GM19043 (cell line): ENCODE results near the gene PEDS1.
"Not testable (repeated sequence)": the region's sequence is repeated elsewhere in the genome, so short reads cannot be mapped to it uniquely, and the experiment has no call there.

ENCODE experiments used
- ATAC-seq: cut with Tn5 transposase; IDR thresholded peaks from one replicate; pipeline ENCODE4 v1.9.1; 2021; ENCODE audit warnings: low read depth; ENCODE audit not compliant: unreplicated experiment

Gene PEDS1

GRCh38 chr20:50115041-50115512 is 38.4 kb downstream of the PEDS1 start:
- no peak for ATAC-seq

DNA sequence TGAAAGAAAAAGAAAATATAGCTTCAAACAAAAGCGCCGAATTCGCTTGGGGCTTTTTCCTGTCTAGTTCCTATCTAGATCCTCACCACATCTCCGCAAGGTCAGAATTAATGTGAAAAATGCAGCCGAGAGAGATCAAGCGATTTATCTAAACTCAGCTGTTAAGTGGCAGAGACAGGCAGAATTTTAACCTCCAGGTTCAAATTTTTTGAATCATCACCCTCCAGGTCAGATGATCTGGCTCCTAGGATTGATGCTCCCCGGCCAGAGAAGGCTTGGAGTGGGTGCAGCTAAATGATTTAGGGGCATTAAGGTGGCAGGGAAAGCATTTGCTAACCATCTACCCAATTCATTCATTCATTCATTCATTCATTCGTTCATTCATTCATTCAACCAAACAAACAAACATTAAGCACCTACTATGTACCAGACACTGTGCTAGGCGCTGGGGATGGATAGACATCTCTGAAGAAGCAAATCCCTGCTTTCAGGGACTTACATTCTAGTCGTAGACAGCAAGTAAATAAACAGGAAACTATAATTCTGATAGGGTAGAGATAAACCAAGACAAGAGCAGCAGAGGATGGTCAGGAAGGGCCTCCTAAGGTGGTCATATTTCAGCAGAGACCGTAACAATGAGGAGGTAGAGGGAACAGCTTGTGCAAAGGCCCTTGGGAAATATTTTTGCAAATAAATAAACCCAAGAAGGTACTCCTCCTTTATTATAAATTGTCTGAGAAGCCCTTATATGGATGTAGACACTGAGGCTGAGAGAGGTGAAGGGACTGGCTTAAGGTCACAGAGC is 39.9 kb downstream of the PEDS1 start:
- no peak for ATAC-seq

DNA sequence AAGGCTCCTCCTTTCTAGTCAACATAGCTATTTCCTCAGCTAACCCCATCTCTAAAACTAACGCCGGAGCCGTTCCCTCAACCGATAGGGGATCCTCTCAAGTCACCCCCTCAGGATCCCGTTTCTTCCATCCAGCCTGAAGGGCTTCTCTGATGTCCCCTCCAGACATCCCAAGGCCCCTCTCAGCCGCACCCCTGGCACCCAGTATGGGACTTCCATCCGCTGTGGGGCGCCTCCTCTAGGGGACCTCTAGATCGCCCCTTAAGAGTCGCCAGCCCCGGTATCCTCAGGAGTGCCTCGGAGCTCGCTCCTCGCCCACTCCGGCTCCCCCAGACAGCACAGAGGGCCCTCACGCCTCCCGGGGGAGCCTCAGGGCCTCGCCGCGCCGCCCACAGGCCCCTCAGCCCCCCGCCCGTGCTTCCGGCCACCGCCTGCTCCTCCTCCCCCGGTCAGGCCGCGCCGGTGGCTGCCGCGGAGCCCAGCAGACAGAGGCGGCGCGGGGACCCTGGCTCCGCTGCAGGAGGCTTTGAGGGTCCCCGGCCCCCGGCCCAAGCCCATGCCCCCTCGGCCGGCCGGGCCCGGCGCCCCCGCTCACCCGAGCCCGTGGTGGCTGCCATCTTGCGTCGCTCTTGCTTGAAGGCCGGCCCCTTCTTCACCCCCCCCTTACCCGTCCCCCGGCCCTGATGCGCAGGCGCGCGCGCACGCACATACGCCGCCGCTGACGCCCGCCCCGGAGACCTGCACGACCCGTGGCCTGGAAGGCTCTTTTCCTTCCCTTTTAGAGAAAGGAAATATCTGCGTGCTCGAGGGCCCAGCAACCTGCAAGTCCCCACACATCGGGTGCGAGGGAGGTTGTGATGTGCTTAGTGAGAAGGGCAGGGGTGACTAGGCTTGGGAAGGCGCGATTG is 40.8 kb downstream of the PEDS1 start, which contains the start of gene UBE2V1:
TSS of gene UBE2V1 (minus strand) at position 639 of the 908 bp plus-strand sequence. CDS start at position 617, 22 bp downstream.
- no peak for ATAC-seq

- ATAC-seq: no peak
These were observed 41.6 kb downstream of the PEDS1 start for GRCh38 chr20:50111829-50112495.

DNA sequence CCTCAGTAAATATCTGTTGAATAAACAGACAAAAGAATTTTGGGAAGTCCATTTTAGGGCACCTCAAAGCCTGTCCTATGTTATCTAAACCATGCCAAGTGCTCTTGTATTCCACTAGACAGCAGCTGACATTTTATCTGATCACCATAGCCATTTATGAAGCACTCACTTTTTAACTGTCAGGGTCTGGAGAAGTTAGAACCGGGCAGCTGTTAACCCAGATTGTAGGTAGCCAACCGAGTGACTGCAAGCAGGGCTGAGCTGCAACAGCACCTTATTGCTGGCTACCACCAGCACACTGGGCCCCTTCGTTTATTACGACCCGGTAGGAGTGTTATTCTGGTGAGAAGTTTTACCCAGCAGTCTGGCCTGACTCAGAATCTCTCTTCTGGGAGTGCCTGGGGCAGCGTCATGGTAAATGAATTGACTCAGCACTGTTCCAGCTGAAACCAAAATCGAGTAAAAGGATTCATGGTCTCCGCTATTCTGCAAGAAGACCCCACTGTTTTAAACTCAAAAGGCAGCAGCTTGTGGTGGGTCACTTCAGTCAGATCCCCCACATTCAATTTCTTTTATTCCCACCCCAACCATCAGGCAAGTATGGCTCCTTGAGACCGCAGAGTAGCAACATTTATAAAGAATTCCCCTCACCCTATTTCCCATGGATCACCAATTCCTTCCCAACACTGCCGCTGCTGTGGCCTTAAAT is 42.2 kb downstream of the PEDS1 start:
- no peak for ATAC-seq

DNA sequence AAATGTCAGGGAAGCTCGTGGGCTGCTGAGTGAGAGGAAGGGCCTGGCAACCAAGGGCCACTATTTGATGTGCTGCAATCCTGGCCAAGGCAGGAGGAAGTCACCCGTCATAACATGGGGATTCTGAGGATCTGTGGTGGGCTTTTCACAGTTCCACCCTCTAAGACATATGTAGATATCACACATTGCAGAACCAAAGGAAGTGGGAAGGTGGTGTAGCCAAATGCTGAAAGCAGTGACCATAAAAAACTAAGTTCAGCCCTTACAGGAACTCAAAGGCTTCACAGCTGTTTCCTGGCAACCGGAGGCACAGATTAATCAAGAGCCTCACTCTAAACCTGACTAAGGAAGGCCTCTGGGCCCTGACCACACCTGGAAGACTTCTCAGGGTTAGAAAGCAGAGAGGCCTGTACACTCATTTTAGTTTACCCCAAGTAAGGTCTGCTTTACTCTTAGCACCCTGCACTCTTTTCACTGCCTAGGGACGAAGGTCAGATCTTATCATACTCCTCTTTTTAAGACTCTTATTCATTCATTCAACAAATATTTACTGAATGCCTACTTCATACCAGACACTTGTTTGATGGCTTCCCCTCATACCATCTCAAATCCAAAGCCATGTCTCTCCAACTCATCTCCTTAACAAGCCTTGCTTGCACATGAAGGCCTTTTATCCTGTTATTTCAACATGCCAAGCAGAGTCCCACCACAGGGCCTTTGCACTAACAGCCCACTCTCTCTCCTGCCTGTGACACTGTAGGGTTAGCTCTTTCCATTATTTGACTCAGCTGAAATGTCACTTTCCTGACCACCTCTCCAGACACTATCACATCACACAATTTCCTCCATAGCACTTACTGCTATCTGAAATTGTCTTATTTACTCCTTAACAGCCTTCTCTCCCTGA is 43.1 kb downstream of the PEDS1 start:
- peak; percentile 52 for ATAC-seq

GRCh38 chr20:50108556-50109235 is 44.8 kb downstream of the PEDS1 start:
- no peak for ATAC-seq

- ATAC-seq: no peak
These were observed 45.7 kb downstream of the PEDS1 start for GRCh38 chr20:50107796-50108331.

GRCh38 chr20:50107086-50107660 is 46.4 kb downstream of the PEDS1 start:
- no peak for ATAC-seq

- ATAC-seq: not testable (repeated sequence)
These were observed 46.9 kb downstream of the PEDS1 start for GRCh38 chr20:50106669-50107068.
